H9 (cell line): ENCODE measurements around the gene DLX1. TPM values are rescaled to one million over a fixed set of nuclear protein-coding genes. Genes with fewer than 3 reads are reported as not detected.

Source experiments
- DNase-seq: peaks from one replicate; pipeline ENCODE4 v3.0.0-alpha.2; 2017
- H2AFZ ChIP-seq: one replicate; pipeline ENCODE4 v1.6.1; 2013; ENCODE audit warnings: mild to moderate bottlenecking, low read length, control low read depth, moderate library complexity
- H2AK5ac ChIP-seq: 2 replicates; pipeline ENCODE4 v1.6.1; 2013; ENCODE audit warnings: low read length, control low read depth, mixed read lengths; ENCODE audit not compliant: insufficient read length
- H2BK120ac ChIP-seq: one replicate; pipeline ENCODE4 v1.6.1; 2013; ENCODE audit warnings: low read depth, mild to moderate bottlenecking, low read length, control low read depth, inconsistent platforms; ENCODE audit not compliant: poor library complexity, severe bottlenecking
- H2BK12ac ChIP-seq: 2 replicates; pipeline ENCODE4 v1.6.1; 2013; ENCODE audit warnings: low read length, control low read depth, mixed read lengths, low read depth; ENCODE audit not compliant: insufficient read length
- H2BK15ac ChIP-seq: 2 replicates; pipeline ENCODE4 v1.6.1; 2013; ENCODE audit warnings: low read depth, low read length, control low read depth
- H2BK20ac ChIP-seq: one replicate; pipeline ENCODE4 v1.6.1; 2013; ENCODE audit warnings: low read depth, mild to moderate bottlenecking, low read length, control low read depth, inconsistent platforms; ENCODE audit not compliant: poor library complexity, severe bottlenecking
- H2BK5ac ChIP-seq: 2 replicates; pipeline ENCODE4 v1.6.1; 2013; ENCODE audit warnings: low read length, control low read depth, mixed read lengths; ENCODE audit not compliant: insufficient read length
- H3K14ac ChIP-seq: 2 replicates; pipeline ENCODE4 v1.6.1; 2013; ENCODE audit warnings: low read length, control low read depth; ENCODE audit not compliant: insufficient read depth
- H3K18ac ChIP-seq: 2 replicates; pipeline ENCODE4 v1.6.1; 2013; ENCODE audit warnings: low read depth, mild to moderate bottlenecking, mixed read lengths, low read length, control low read depth; ENCODE audit not compliant: insufficient read length
- H3K23ac ChIP-seq: 2 replicates; pipeline ENCODE4 v1.6.1; 2013; ENCODE audit warnings: low read length, control low read depth, mixed read lengths, low read depth; ENCODE audit not compliant: insufficient read length
- H3K23me2 ChIP-seq: 2 replicates; pipeline ENCODE4 v1.6.1; 2013; ENCODE audit warnings: low read depth, mild to moderate bottlenecking, mixed read lengths, low read length, control low read depth; ENCODE audit not compliant: insufficient read length, poor library complexity, severe bottlenecking
- H3K27ac ChIP-seq: 2 replicates; pipeline ENCODE4 v1.5.1; 2013; ENCODE audit warnings: low read length, control low read depth, mixed read lengths, low read depth; ENCODE audit not compliant: insufficient read length
- H3K27me3 ChIP-seq: 2 replicates; pipeline ENCODE4 v1.6.1; 2013; ENCODE audit warnings: low read length, control low read depth, inconsistent platforms; ENCODE audit not compliant: insufficient read depth
- H3K4ac ChIP-seq: 2 replicates; pipeline ENCODE4 v1.6.1; 2013; ENCODE audit warnings: low read depth, mild to moderate bottlenecking, control low read depth, inconsistent platforms, low read length, moderate library complexity
- H3K4me1 ChIP-seq: 2 replicates; pipeline ENCODE4 v1.6.1; 2013; ENCODE audit warnings: low read length, control low read depth, inconsistent platforms; ENCODE audit not compliant: insufficient read depth
- H3K4me2 ChIP-seq: 2 replicates; pipeline ENCODE4 v1.6.1; 2013; ENCODE audit warnings: low read length, control low read depth, mixed read lengths; ENCODE audit not compliant: insufficient read length, insufficient read depth
- H3K56ac ChIP-seq: 2 replicates; pipeline ENCODE4 v1.6.1; 2013; ENCODE audit warnings: low read depth, mild to moderate bottlenecking, mixed read lengths, low read length, control low read depth; ENCODE audit not compliant: insufficient read length
- H3K79me1 ChIP-seq: 2 replicates; pipeline ENCODE4 v1.6.1; 2013; ENCODE audit warnings: low read depth, mild to moderate bottlenecking, moderate library complexity, low read length, control low read depth, inconsistent platforms; ENCODE audit not compliant: insufficient read depth, poor library complexity, severe bottlenecking
- H3K79me2 ChIP-seq: 2 replicates; pipeline ENCODE4 v1.6.1; 2013; ENCODE audit warnings: low read length, control low read depth, inconsistent platforms; ENCODE audit not compliant: insufficient read depth
- H3K9ac ChIP-seq: 2 replicates; pipeline ENCODE4 v1.6.1; 2013; ENCODE audit warnings: low read length, control low read depth, mixed read lengths; ENCODE audit not compliant: insufficient read length; ENCODE audit errors: extremely low read depth
- H3K9me3 ChIP-seq: one replicate; pipeline ENCODE4 v1.6.1; 2013; ENCODE audit warnings: low read depth, low read length, inconsistent platforms; ENCODE audit not compliant: control insufficient read depth
- H3T11ph ChIP-seq: one replicate; pipeline ENCODE4 v1.6.1; 2013; ENCODE audit warnings: mild to moderate bottlenecking, low read length, control low read depth, inconsistent platforms
- H4K20me1 ChIP-seq: one replicate; pipeline ENCODE4 v1.6.1; 2013; ENCODE audit not compliant: control insufficient read depth, insufficient read length, insufficient read depth
- H4K5ac ChIP-seq: 2 replicates; pipeline ENCODE4 v1.6.1; 2013; ENCODE audit warnings: low read depth, mild to moderate bottlenecking, mixed read lengths, low read length, control low read depth; ENCODE audit not compliant: insufficient read length
- H4K8ac ChIP-seq: replicated peaks from 2 replicates; pipeline ENCODE4 v1.6.1; 2013; ENCODE audit warnings: low read length, control low read depth, mixed read lengths, low read depth; ENCODE audit not compliant: insufficient read length
- H4K91ac ChIP-seq: 2 replicates; pipeline ENCODE4 v1.6.1; 2013; ENCODE audit warnings: low read depth, mild to moderate bottlenecking, moderate library complexity, mixed read lengths, low read length, control low read depth; ENCODE audit not compliant: insufficient read length
- H3K27ac Mint-ChIP-seq, 3 experiments: 2 replicates in 2 of 3; 3 replicates in 1 of 3; pipeline ENCODE4 v1.8.0; 2020 to 2021; ENCODE audit warnings: mixed read lengths in 3 of 3, mild to moderate bottlenecking in 1 of 3, moderate library complexity in 1 of 3
- H3K27me3 Mint-ChIP-seq: 2 replicates; pipeline ENCODE4 v1.8.0; 2021; ENCODE audit warnings: low read depth, mild to moderate bottlenecking, moderate library complexity, mixed read lengths
- H3K36me3 Mint-ChIP-seq, 3 experiments: 2 replicates in 2 of 3; 3 replicates in 1 of 3; pipeline ENCODE4 v1.8.0; 2020 to 2021; ENCODE audit warnings: low read depth in 3 of 3, mixed read lengths in 3 of 3; ENCODE audit not compliant: insufficient read depth in 1 of 3
- H3K4me1 Mint-ChIP-seq, 2 experiments: 2 replicates each; pipeline ENCODE4 v1.8.0; 2020; ENCODE audit warnings: mixed read lengths in 2 of 2
- H3K4me3 Mint-ChIP-seq, 2 experiments: 2 replicates in 1 of 2; 3 replicates in 1 of 2; pipeline ENCODE4 v1.8.0; 2020 to 2021; ENCODE audit warnings: mild to moderate bottlenecking in 2 of 2, mixed read lengths in 2 of 2, moderate library complexity in 1 of 2
- H3K9me3 Mint-ChIP-seq, 2 experiments: 2 replicates in 1 of 2; 3 replicates in 1 of 2; pipeline ENCODE4 v1.8.0; 2020; ENCODE audit warnings: mild to moderate bottlenecking in 2 of 2, mixed read lengths in 2 of 2, moderate library complexity in 1 of 2
- total RNA-seq: library from RNA; stranded (reverse); gene quantifications from 2 replicates; pipeline ENCODE4 v1.2.1, GENCODE V29; 2021
- TF ChIP-seq, protein P1 (sequence below): fragments of 200-600 bp; sonication (generic); conservative IDR thresholded peaks from 3 replicates; pipeline ENCODE4 v1.8.0; 2021; ENCODE audit warnings: antibody characterized with exemption, mild to moderate bottlenecking

DLX1 gene
- total RNA-seq, 1 experiment from 2014 or later: not detected

DNA sequence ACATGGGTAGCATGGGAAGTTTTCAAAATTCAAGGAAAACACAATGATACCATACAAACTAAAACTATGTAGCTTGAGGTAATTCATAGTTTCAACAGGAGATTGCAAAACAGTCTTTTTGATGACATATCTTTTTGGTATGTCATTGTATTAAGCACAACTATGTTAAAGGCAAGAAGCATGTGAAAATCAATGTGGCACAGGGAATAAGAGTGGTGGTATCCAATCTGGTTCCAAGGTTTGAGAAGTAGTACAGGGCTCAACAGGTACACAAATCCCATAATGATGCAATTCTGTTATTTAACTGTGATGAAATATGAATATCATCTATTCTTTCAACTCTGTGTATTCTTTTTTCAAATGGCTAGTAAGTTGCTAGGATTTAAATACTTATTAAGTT is 33.8 kb downstream of the DLX1 start:
- H3K27ac ChIP-seq: no peak overlapping the region

More for the DNA sequence above, 33.8 kb downstream of the DLX1 start:
- H2AK5ac ChIP-seq: no peak overlapping the region
- H2BK5ac ChIP-seq: no peak overlapping the region
- no peak overlapping the region for H2BK20ac ChIP-seq
- H3K23ac ChIP-seq: no peak overlapping the region
- H3K79me1 ChIP-seq: no peaks in the 10 kb centered on the region
- Mint-ChIP-seq H3K4me1 (no peaks in the 10 kb centered on the region), H3K4me3 (no peak overlapping the region), H3K36me3 (no peaks in the 10 kb centered on the region), H3K27me3 (peaks cover 9% of the 10 kb centered on the region), H3K27ac (no peak overlapping the region), H3K9me3 (0 out of 5 replicates have a peak, but pooled peaks cover 0 to under 1% of the 10 kb centered on the region in 2 experiments)
- no peak overlapping the region for H3K4ac ChIP-seq
- no peak overlapping the region for H4K5ac ChIP-seq
- H3K4me2 ChIP-seq: no peak overlapping the region
- no peak overlapping the region for H4K8ac ChIP-seq
- no peak overlapping the region for H3K56ac ChIP-seq
- no peak overlapping the region for H3K14ac ChIP-seq
- no peak overlapping the region for H2BK12ac ChIP-seq
- H2BK15ac ChIP-seq: no peak overlapping the region
- no peak overlapping the region for H3K18ac ChIP-seq
- TF ChIP-seq, protein P1, sequence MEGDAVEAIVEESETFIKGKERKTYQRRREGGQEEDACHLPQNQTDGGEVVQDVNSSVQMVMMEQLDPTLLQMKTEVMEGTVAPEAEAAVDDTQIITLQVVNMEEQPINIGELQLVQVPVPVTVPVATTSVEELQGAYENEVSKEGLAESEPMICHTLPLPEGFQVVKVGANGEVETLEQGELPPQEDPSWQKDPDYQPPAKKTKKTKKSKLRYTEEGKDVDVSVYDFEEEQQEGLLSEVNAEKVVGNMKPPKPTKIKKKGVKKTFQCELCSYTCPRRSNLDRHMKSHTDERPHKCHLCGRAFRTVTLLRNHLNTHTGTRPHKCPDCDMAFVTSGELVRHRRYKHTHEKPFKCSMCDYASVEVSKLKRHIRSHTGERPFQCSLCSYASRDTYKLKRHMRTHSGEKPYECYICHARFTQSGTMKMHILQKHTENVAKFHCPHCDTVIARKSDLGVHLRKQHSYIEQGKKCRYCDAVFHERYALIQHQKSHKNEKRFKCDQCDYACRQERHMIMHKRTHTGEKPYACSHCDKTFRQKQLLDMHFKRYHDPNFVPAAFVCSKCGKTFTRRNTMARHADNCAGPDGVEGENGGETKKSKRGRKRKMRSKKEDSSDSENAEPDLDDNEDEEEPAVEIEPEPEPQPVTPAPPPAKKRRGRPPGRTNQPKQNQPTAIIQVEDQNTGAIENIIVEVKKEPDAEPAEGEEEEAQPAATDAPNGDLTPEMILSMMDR: no peak
- H4K20me1 ChIP-seq: no peaks in the 10 kb centered on the region
- no peaks in the 10 kb centered on the region for H3K9me3 ChIP-seq
- H2BK120ac ChIP-seq: no peak overlapping the region
- H4K91ac ChIP-seq: no peak overlapping the region
- H3K9ac ChIP-seq: no peak overlapping the region
- no peak overlapping the region for H3T11ph ChIP-seq
- no peaks in the 10 kb centered on the region for H3K79me2 ChIP-seq
- no peak for DNase-seq
- H2AFZ ChIP-seq: no peak overlapping the region
- H3K27me3 ChIP-seq: no peaks in the 10 kb centered on the region
- no peaks in the 10 kb centered on the region for H3K23me2 ChIP-seq
- no peaks in the 10 kb centered on the region for H3K4me1 ChIP-seq
